ENCODE data around the gene RPS18. TPM values are rescaled to one million over a fixed set of nuclear protein-coding genes. Genes with fewer than 3 reads are reported as not detected.
"Not testable (repeated sequence)": the region's sequence is repeated elsewhere in the genome, so short reads cannot be mapped to it uniquely, and the experiment has no call there.

Gene RPS18
- total RNA-seq, 2 donors from 2014 or later: 1,163 to 1,178 TPM

DNA sequence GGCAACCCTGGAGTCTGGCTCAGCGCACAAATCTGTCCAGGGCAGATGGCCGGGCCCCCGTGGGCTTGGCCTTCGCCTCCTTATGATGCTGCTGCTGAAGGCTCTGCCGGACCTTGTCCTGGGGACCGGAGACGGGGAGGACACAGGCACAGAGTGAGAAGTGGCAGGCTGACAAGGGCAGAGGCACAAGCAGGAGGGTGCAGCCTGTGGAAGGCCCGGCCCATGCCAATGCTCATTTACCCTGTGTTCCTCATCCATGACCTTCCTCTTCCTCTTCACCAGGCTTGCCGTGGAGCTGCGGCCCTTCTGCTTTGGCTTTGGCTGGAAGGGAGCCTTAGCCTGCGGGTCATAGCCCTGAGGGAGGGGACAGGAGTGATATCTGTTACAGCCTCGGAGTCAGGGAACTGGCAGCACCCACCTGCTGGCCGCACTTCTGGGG is 7.4 kb downstream of the RPS18 start:
- H3K36me3 ChIP-seq: peaks cover 7% of the 10 kb centered on the region

DNA sequence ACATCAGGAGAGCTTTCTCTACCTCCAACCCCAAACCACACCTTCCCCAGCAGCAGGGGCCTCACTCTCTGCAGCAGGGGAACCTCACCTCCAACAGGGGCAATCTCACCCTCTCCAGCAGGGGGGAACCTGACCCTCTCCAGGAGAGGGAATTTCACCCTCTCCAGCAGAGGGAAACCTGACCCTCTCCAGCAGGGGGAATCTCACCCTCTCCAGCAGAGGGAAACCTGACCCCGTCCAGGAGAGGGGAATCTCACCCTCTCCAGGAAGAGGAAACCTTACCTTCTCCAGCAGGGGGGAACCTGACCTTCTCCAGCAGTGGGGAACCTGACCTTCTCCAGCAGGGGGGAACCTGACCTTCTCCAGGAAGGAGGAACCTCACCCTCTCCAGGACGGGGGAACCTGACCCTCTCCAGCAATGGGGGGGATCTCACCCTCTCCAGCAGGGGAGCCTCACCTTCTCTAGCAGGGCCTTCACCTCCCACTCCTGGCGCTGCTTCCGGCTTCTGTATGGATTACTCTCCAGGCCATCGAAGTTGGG is 8.2 kb downstream of the RPS18 start:
- peaks cover 3% of the 10 kb centered on the region for H3K36me3 ChIP-seq
- no peak overlapping the region for H3K4me3 ChIP-seq
- H3K4me1 ChIP-seq (ENCODE audit: control insufficient read depth in 1 of 2, low read depth in 2 of 2): peaks cover 9 to 25% of the 10 kb centered on the region in 2 donors
- no peaks in the 10 kb centered on the region for H3K27me3 ChIP-seq (replicated peaks; ENCODE audit: insufficient read depth)
- no peak overlapping the region for H3K27ac ChIP-seq
- TF ChIP-seq, protein P1, sequence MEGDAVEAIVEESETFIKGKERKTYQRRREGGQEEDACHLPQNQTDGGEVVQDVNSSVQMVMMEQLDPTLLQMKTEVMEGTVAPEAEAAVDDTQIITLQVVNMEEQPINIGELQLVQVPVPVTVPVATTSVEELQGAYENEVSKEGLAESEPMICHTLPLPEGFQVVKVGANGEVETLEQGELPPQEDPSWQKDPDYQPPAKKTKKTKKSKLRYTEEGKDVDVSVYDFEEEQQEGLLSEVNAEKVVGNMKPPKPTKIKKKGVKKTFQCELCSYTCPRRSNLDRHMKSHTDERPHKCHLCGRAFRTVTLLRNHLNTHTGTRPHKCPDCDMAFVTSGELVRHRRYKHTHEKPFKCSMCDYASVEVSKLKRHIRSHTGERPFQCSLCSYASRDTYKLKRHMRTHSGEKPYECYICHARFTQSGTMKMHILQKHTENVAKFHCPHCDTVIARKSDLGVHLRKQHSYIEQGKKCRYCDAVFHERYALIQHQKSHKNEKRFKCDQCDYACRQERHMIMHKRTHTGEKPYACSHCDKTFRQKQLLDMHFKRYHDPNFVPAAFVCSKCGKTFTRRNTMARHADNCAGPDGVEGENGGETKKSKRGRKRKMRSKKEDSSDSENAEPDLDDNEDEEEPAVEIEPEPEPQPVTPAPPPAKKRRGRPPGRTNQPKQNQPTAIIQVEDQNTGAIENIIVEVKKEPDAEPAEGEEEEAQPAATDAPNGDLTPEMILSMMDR (IDR thresholded peaks at IDR 0.05): peak; percentile 24
- no peaks in the 10 kb centered on the region for H3K9me3 ChIP-seq
- ATAC-seq (ENCODE audit: insufficient number of reproducible peaks, low FRiP score, low read depth) (no peak), DNase-seq (ENCODE audit: low spot score) (no peak)

More for the DNA sequence above, 7.4 kb downstream of the RPS18 start:
- DNase-seq (ENCODE audit: low spot score): no peak
- ATAC-seq (ENCODE audit: insufficient number of reproducible peaks, low FRiP score, low read depth): no peak
- TF ChIP-seq, protein P1 (IDR thresholded peaks at IDR 0.05): no peak
- Histone ChIP-seq H3K4me3 (no peak overlapping the region), H3K27me3 (replicated peaks; ENCODE audit: insufficient read depth) (no peaks in the 10 kb centered on the region), H3K4me1 (ENCODE audit: control insufficient read depth in 1 of 2, low read depth in 2 of 2) (peaks cover 12 to 29% of the 10 kb centered on the region in 2 donors), H3K27ac (no peak overlapping the region), H3K9me3 (no peaks in the 10 kb centered on the region)

DNA sequence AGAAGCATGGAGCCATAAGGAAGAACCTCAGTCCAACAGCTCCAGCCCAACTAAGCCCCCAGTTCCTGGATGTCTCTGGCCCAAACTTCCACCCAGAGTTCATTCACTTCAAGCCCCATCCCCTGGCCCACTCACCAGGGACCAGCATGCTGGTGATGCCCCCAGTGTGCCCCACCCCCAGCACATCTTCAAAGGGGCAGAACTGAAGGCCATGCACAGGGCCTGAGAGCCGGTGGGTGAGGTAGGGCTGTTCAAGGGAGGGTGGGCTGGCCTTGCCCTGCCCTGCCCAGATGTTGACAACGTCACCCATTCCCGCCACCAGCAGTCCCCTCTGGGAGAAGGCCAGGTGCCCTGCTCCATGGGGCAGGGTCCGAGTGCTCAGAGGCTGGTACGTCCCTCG is 8.7 kb downstream of the RPS18 start:
- peaks cover 9 to 23% of the 10 kb centered on the region in 2 donors for H3K4me1 ChIP-seq (ENCODE audit: control insufficient read depth in 1 of 2, low read depth in 2 of 2)
- no peaks in the 10 kb centered on the region for H3K9me3 ChIP-seq
- H3K27me3 ChIP-seq (replicated peaks; ENCODE audit: insufficient read depth): no peaks in the 10 kb centered on the region
- ATAC-seq (ENCODE audit: insufficient number of reproducible peaks, low FRiP score, low read depth): no peak
- no peak overlapping the region for H3K27ac ChIP-seq
- DNase-seq (ENCODE audit: low spot score): no peak
- no peak overlapping the region for H3K4me3 ChIP-seq
- TF ChIP-seq, protein P1 (IDR thresholded peaks at IDR 0.05): no peak
- H3K36me3 ChIP-seq: peaks cover 3% of the 10 kb centered on the region

DNA sequence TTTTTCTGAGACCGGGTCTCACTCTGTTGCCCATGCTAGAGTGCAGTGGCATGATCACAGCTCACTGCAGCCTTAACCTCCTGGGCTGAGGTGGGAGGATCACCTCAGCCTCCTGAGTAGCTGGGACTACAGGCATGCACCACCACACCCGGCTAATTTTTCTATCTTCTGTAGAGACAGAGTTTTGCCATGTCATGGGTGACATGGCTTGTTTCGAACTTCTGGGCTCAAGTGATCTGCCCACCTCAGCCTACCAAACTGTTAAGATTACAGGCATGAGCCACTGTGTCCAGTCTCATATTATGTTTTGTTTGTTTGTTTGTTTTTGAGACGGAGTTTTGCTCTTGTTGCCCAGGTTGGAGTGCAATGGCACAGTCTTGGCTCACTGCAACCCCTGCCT is 13.3 kb downstream of the RPS18 start:
- not testable (repeated sequence) for ATAC-seq (ENCODE audit: insufficient number of reproducible peaks, low FRiP score, low read depth); DNase-seq (ENCODE audit: low spot score); H3K27me3 ChIP-seq (replicated peaks; ENCODE audit: insufficient read depth); H3K27ac ChIP-seq; H3K36me3 ChIP-seq; H3K4me3 ChIP-seq; H3K9me3 ChIP-seq
- peaks cover 15 to 16% of the 10 kb centered on the region in 2 donors for H3K4me1 ChIP-seq (ENCODE audit: control insufficient read depth in 1 of 2, low read depth in 2 of 2)

DNA sequence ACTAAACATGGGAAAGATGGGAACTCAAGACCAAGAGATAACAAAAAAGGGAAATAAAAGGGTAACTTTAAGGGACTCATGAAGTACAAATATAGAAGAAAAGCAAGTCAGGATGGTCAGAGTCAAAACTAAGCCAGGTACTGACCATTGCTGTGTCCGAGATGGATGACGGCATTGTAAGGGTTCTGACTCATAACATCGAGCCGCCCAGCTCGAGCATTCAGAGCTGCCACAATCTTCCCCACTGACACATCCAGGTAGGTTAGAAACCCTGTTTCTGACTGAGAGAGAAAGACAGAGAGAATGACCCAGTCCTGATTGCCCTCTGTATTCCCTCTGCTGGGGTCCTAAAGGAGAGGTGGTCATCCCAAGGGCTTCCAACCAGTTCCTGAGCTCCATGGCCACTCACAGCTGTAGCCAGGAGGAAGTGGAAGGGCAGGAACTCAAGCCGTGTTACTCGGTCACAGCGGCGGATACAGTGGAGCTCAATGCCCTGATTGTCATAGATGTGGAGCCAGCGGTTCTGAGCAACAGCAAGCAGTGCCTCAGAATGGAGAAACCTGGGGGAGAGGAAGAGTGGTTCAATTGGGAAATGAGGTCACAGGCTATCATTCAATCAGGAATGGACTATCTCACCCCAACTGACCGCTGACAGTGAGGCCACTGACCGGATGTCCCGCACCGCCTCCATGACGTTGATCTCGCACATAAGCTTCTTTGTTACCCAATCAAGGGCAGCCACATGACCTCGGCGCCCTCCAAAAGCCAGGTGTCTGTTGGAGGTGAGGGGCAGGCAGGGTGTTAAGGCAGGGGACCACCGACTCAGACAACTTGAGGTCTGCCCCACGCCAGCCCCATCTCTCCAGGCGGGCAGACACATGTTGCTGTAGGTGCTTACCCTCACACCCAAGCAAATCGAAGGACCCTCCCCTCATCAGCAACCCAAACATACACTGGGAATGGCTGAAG is 15.4 kb downstream of the RPS18 start:
- ATAC-seq (ENCODE audit: insufficient number of reproducible peaks, low FRiP score, low read depth) (no peak), DNase-seq (ENCODE audit: low spot score) (no peak)
- Histone ChIP-seq H3K4me3 (no peak overlapping the region), H3K4me1 (ENCODE audit: control insufficient read depth in 1 of 2, low read depth in 2 of 2) (peaks cover 16 to 22% of the 10 kb centered on the region in 2 donors), H3K9me3 (no peaks in the 10 kb centered on the region), H3K27ac (no peak overlapping the region), H3K36me3 (peaks cover 17% of the 10 kb centered on the region), H3K27me3 (replicated peaks; ENCODE audit: insufficient read depth) (no peaks in the 10 kb centered on the region)
- TF ChIP-seq, protein P1 (IDR thresholded peaks at IDR 0.05): no peak
